ENCODE data around the gene VIL1. TPM values are rescaled to one million over a fixed set of nuclear protein-coding genes. Genes with fewer than 3 reads are reported as not detected.

Gene VIL1
- total and polyA plus RNA-seq, 2 donors from 2014 or later = 9.0 to 10.5 TPM

DNA sequence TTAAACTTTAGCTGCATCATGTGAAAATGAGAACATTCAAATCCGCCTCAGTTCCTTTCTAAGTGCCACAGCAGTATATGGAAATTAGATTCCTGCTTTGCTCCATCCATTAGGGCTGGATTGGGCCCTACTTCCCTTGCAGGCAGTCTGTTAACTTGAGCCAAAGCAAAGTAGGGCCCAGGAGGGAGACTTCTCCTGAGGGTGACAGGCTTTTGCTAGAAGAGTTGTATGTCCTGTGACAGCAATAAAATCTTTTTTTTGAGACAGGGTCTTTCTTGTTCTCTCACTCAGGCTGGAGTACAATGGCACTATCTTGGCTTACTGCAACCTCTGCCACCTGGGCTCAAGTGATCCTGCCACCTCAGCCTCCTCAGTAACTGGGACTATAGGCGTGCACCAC is 28.1 kb downstream of the VIL1 start:
- H3K36me3 ChIP-seq (ENCODE audit: control insufficient read depth in 2 of 3, insufficient read depth in 3 of 3, low read length in 3 of 3) = peaks cover 0 to 5% (median 2%) of the 10 kb centered on the region in 3 donors
- no peak overlapping the region for H3K9ac ChIP-seq (ENCODE audit: low read length in 3 of 3)
- TF ChIP-seq, protein P1, sequence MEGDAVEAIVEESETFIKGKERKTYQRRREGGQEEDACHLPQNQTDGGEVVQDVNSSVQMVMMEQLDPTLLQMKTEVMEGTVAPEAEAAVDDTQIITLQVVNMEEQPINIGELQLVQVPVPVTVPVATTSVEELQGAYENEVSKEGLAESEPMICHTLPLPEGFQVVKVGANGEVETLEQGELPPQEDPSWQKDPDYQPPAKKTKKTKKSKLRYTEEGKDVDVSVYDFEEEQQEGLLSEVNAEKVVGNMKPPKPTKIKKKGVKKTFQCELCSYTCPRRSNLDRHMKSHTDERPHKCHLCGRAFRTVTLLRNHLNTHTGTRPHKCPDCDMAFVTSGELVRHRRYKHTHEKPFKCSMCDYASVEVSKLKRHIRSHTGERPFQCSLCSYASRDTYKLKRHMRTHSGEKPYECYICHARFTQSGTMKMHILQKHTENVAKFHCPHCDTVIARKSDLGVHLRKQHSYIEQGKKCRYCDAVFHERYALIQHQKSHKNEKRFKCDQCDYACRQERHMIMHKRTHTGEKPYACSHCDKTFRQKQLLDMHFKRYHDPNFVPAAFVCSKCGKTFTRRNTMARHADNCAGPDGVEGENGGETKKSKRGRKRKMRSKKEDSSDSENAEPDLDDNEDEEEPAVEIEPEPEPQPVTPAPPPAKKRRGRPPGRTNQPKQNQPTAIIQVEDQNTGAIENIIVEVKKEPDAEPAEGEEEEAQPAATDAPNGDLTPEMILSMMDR (IDR thresholded peaks at IDR 0.05; ENCODE audit: borderline replicate concordance, extremely low read depth, insufficient read depth) = no peak
- H3K9me3 ChIP-seq (ENCODE audit: control insufficient read depth in 2 of 3, insufficient read depth in 1 of 3, low read length in 3 of 3) = no peaks in the 10 kb centered on the region
- H3K27me3 ChIP-seq (ENCODE audit: control insufficient read depth, insufficient read depth, low read length) = no peaks in the 10 kb centered on the region
- intact Hi-C loops (cut with DNase I) = no loop called here
- FAIRE-seq = no peak
- H3K27ac ChIP-seq (ENCODE audit: low read depth in 2 of 2, low read length in 2 of 2) = no peak overlapping the region
- no peak overlapping the region for H3K4me3 ChIP-seq (ENCODE audit: low read length in 3 of 3)
- H3K4me1 ChIP-seq (ENCODE audit: control insufficient read depth in 2 of 3, insufficient read depth in 2 of 3, low read depth in 1 of 3, low read length in 3 of 3) = no peaks in the 10 kb centered on the region
- no peak for DNase-seq

DNA sequence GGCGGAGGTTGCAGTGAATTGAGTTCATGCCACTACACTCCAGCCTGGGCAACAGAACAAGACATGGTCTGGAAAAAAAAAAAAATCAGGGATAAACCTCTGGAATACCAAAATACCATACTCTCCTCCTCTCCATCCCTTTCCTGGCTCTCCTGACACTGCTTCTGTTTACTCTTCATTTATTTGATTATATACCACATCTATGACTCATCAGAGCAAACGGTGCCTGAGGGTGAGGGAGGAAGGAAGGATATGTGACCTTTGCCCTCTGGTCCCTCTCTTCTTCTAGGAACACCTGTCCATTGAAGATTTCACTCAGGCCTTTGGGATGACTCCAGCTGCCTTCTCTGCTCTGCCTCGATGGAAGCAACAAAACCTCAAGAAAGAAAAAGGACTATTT is 30.0 kb downstream of the VIL1 start:
- H3K36me3 ChIP-seq (ENCODE audit: control insufficient read depth in 2 of 3, insufficient read depth in 3 of 3, low read length in 3 of 3) = peaks cover 0 to 5% (median 5%) of the 10 kb centered on the region in 3 donors
- H3K4me1 ChIP-seq (ENCODE audit: control insufficient read depth in 2 of 3, insufficient read depth in 2 of 3, low read depth in 1 of 3, low read length in 3 of 3) = no peaks in the 10 kb centered on the region
- DNase-seq (no peak), FAIRE-seq (no peak)
- H3K27ac ChIP-seq (ENCODE audit: low read depth in 2 of 2, low read length in 2 of 2) = no peak overlapping the region
- TF ChIP-seq, protein P1 (IDR thresholded peaks at IDR 0.05; ENCODE audit: borderline replicate concordance, extremely low read depth, insufficient read depth) = no peak
- intact Hi-C loops (cut with DNase I) = no loop called here
- H3K9ac ChIP-seq (ENCODE audit: low read length in 3 of 3) = no peak overlapping the region
- H3K27me3 ChIP-seq (ENCODE audit: control insufficient read depth, insufficient read depth, low read length) = no peaks in the 10 kb centered on the region
- H3K9me3 ChIP-seq (ENCODE audit: control insufficient read depth in 2 of 3, insufficient read depth in 1 of 3, low read length in 3 of 3) = no peaks in the 10 kb centered on the region
- H3K4me3 ChIP-seq (ENCODE audit: low read length in 3 of 3) = no peak overlapping the region

DNA sequence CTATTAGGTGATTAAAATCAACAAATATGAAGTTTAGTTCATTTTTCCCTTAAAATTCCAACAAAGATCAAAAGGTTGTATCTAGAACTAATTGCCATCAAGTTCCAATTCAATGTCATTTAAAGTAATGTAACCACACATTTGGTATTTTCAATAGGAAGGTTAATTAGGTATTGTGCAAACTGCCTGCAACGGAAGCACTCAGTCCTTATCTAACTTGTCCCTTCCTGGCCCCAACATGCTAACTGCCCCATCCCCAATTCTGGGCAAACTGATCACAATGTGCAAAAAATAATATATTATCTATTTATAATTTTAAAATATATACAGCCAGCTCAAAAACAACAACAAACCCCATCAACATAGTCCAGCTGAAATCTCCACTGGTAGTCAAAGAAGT is 33.2 kb downstream of the VIL1 start:
- Histone ChIP-seq H3K4me3 (ENCODE audit: low read length in 3 of 3) (no peak overlapping the region), H3K27me3 (ENCODE audit: control insufficient read depth, insufficient read depth, low read length) (no peaks in the 10 kb centered on the region), H3K36me3 (ENCODE audit: control insufficient read depth in 2 of 3, insufficient read depth in 3 of 3, low read length in 3 of 3) (peaks cover 5 to 14% (median 14%) of the 10 kb centered on the region in 3 donors), H3K27ac (ENCODE audit: low read depth in 2 of 2, low read length in 2 of 2) (no peak overlapping the region), H3K9me3 (ENCODE audit: control insufficient read depth in 2 of 3, insufficient read depth in 1 of 3, low read length in 3 of 3) (no peaks in the 10 kb centered on the region), H3K9ac (ENCODE audit: low read length in 3 of 3) (no peak overlapping the region), H3K4me1 (ENCODE audit: control insufficient read depth in 2 of 3, insufficient read depth in 2 of 3, low read depth in 1 of 3, low read length in 3 of 3) (no peaks in the 10 kb centered on the region)
- DNase-seq (no peak), FAIRE-seq (no peak)
- intact Hi-C loops (cut with DNase I) = no loop called here
- TF ChIP-seq, protein P1 (IDR thresholded peaks at IDR 0.05; ENCODE audit: borderline replicate concordance, extremely low read depth, insufficient read depth) = no peak

DNA sequence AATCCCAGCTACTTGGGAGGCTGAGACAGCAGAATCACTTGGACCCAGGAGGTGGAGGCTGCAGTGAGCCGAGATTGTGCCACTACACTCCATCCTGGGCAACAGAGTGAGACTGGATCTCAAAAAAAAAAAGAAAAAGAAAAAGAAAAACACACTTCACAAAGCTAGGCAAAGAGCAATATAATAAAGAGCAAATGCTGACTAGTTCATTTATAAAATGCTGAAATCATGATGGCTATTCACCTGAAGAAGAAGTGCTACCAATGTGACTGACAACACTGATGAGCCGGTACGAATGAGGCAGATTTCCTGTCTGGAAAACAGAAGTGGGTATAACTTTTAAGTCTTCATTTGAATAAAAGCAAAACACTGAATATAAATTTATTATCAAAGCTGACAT is 37.9 kb downstream of the VIL1 start:
- FAIRE-seq (no peak), DNase-seq (no peak)
- no peaks in the 10 kb centered on the region for H3K27me3 ChIP-seq (ENCODE audit: control insufficient read depth, insufficient read depth, low read length)
- no peak overlapping the region for H3K9ac ChIP-seq (ENCODE audit: low read length in 3 of 3)
- H3K4me1 ChIP-seq (ENCODE audit: control insufficient read depth in 2 of 3, insufficient read depth in 2 of 3, low read depth in 1 of 3, low read length in 3 of 3) = no peaks in the 10 kb centered on the region
- TF ChIP-seq, protein P1 (IDR thresholded peaks at IDR 0.05; ENCODE audit: borderline replicate concordance, extremely low read depth, insufficient read depth) = no peak
- H3K27ac ChIP-seq (ENCODE audit: low read depth in 2 of 2, low read length in 2 of 2) = no peak overlapping the region
- H3K9me3 ChIP-seq (ENCODE audit: control insufficient read depth in 2 of 3, insufficient read depth in 1 of 3, low read length in 3 of 3) = no peaks in the 10 kb centered on the region
- no peak overlapping the region for H3K4me3 ChIP-seq (ENCODE audit: low read length in 3 of 3)
- peaks cover 8 to 12% (median 9%) of the 10 kb centered on the region in 3 donors for H3K36me3 ChIP-seq (ENCODE audit: control insufficient read depth in 2 of 3, insufficient read depth in 3 of 3, low read length in 3 of 3)
- intact Hi-C loops (cut with DNase I) = no loop called here

Data from kidney (tissue), 14 donors.